C4-2B (cell line): ENCODE measurements around the gene DNASE1.

Experiments
- ZFX ChIP-seq: fragments of 450-650 bp; IDR thresholded peaks from 2 replicates; pipeline ENCODE4 v1.6.1; 2017
- TF ChIP-seq, protein P1 (sequence below): fragments of 450-650 bp; conservative IDR thresholded peaks from 2 replicates; pipeline ENCODE4 v1.5.1; 2017; ENCODE audit warnings: mild to moderate bottlenecking

DNA sequence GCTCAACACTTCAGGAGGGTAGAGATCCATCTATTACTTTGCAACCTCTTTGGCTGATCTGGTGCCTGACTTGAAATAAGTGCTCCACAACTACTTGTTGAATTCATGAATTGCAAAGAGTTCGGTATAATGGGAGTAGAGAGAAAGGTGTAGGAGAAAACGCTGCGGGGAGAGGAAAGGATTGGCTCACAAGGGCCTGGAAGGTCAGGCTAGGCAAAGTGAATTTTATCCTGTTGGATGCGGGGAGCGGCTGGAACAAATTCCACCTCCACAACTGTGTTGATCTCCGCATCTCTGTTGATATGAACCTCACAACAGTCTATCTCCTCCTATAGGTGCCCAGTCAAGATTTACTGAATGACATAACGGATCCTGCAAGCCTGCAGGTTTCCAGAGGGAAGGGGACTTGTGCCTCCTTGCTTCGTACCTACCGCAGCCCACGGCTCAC is 43.8 kb upstream of the DNASE1 start:
- TF ChIP-seq, protein P1, sequence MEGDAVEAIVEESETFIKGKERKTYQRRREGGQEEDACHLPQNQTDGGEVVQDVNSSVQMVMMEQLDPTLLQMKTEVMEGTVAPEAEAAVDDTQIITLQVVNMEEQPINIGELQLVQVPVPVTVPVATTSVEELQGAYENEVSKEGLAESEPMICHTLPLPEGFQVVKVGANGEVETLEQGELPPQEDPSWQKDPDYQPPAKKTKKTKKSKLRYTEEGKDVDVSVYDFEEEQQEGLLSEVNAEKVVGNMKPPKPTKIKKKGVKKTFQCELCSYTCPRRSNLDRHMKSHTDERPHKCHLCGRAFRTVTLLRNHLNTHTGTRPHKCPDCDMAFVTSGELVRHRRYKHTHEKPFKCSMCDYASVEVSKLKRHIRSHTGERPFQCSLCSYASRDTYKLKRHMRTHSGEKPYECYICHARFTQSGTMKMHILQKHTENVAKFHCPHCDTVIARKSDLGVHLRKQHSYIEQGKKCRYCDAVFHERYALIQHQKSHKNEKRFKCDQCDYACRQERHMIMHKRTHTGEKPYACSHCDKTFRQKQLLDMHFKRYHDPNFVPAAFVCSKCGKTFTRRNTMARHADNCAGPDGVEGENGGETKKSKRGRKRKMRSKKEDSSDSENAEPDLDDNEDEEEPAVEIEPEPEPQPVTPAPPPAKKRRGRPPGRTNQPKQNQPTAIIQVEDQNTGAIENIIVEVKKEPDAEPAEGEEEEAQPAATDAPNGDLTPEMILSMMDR = no peak
- no peak for TF ChIP-seq ZFX
